ENCODE results near the gene TRIM45. TPM values are rescaled to one million over a fixed set of nuclear protein-coding genes. Genes with fewer than 3 reads are reported as not detected.

TRIM45 gene
- total RNA-seq (1 to 10 TPM; 2.9 to 7.7 (median 6.6) TPM), polyA plus RNA-seq (1 to 10 TPM; 4.9 to 5.4 TPM)
- long read RNA-seq, donor 1, partial matches to known transcripts: 4 of 11 reads
- long read RNA-seq, donor 1, other reads (novel, unspliced or antisense): 6 of 11 reads
- long read RNA-seq, donor 2, transcript TRIM45-201 (6 exons, 3,515 nt): major isoform, 9 of 10 reads
- long read RNA-seq, donor 2, partial matches to known transcripts: 0 of 10 reads
- long read RNA-seq, donor 2, other reads (novel, unspliced or antisense): 0 of 10 reads
- long read RNA-seq, donor 3, transcript TRIM45-201 (6 exons, 3,515 nt): major isoform, 9 of 22 reads
- long read RNA-seq, donor 3, partial matches to known transcripts: 4 of 22 reads
- long read RNA-seq, donor 3, other reads (novel, unspliced or antisense): 8 of 22 reads

- Histone ChIP-seq H3K4me3 (peak within 1 kb of the TSS; percentile 80), H3K27me3 (no peaks in the 10 kb centered on the region), H3K27ac (peak within 1 kb of the TSS; percentile 62 to 85), H3K36me3 (no peaks in the 10 kb centered on the region), H3K4me1 (ENCODE audit: insufficient read depth) (peaks cover 3% of the 10 kb centered on the region), H3K9me3 (no peaks in the 10 kb centered on the region)
- peak; percentile 96 to 98 (median 97) for DNase-seq
- intact Hi-C loops (cut with DNase I): no loop called here
- 0% methylated on average over 64 to 71 of the region's 71 CpGs for WGBS, 3 donors
- TF ChIP-seq CTCF (IDR thresholded peaks at IDR 0.05) (peak; percentile 61 to 86 (median 76)), POLR2A (IDR thresholded peaks at IDR 0.05) (no peak), EP300 (IDR thresholded peaks at IDR 0.05) (peak; percentile 70)
Observed at GRCh38 chr1:117121589-117122329, at the start of gene TRIM45. TSS of gene TRIM45 (minus strand) at chr1:117121749. CDS start at chr1:117121201, 548 bp downstream.

GRCh38 chr1:117169871-117170596, 48.5 kb upstream of the TRIM45 start:
- intact Hi-C loops (cut with DNase I): no loop called here
- H3K9me3 ChIP-seq: no peaks in the 10 kb centered on the region
- TF ChIP-seq EP300 (IDR thresholded peaks at IDR 0.05) (no peak), POLR2A (IDR thresholded peaks at IDR 0.05) (no peak), CTCF (IDR thresholded peaks at IDR 0.05) (no peak)
- no peak overlapping the region for H3K27ac ChIP-seq
- H3K36me3 ChIP-seq: no peaks in the 10 kb centered on the region
- no peak overlapping the region for H3K4me3 ChIP-seq
- H3K4me1 ChIP-seq (ENCODE audit: insufficient read depth): no peaks in the 10 kb centered on the region
- WGBS, 3 donors: 60 to 76% (median 66%) methylated on average over 4 of the region's 4 CpGs
- no peaks in the 10 kb centered on the region for H3K27me3 ChIP-seq
- DNase-seq: no peak

GRCh38 chr1:117167402-117167801, 45.9 kb upstream of the TRIM45 start:
- Histone ChIP-seq H3K9me3 (no peaks in the 10 kb centered on the region), H3K27ac (no peak overlapping the region)
- no peak for TF ChIP-seq POLR2A (IDR thresholded peaks at IDR 0.05)
- TF ChIP-seq CTCF (IDR thresholded peaks at IDR 0.05): no peak
- no peak for TF ChIP-seq EP300 (IDR thresholded peaks at IDR 0.05)

GRCh38 chr1:117166076-117166475, 44.5 kb upstream of the TRIM45 start:
- WGBS, 3 donors: 77 to 96% (median 91%) methylated on average over 2 of the region's 2 CpGs
- Histone ChIP-seq H3K9me3 (no peaks in the 10 kb centered on the region), H3K27ac (no peak overlapping the region), H3K36me3 (no peaks in the 10 kb centered on the region), H3K4me1 (ENCODE audit: insufficient read depth) (no peaks in the 10 kb centered on the region), H3K4me3 (no peak overlapping the region), H3K27me3 (no peaks in the 10 kb centered on the region)
- intact Hi-C loops (cut with DNase I): no loop called here
- TF ChIP-seq CTCF (IDR thresholded peaks at IDR 0.05) (no peak), EP300 (IDR thresholded peaks at IDR 0.05) (no peak), POLR2A (IDR thresholded peaks at IDR 0.05) (no peak)
- no peak for DNase-seq

More at GRCh38 chr1:117167402-117167801, 45.9 kb upstream of the TRIM45 start:
- DNase-seq: no peak
- Histone ChIP-seq H3K36me3 (no peaks in the 10 kb centered on the region), H3K27me3 (no peaks in the 10 kb centered on the region), H3K4me3 (no peak overlapping the region), H3K4me1 (ENCODE audit: insufficient read depth) (no peaks in the 10 kb centered on the region)
- intact Hi-C loops (cut with DNase I): no loop called here

Measured in ovary (tissue), 10 donors.